SKM-1 (cell line): ENCODE measurements around the gene AIMP1.
"Not testable (repeated sequence)": the region's sequence is repeated elsewhere in the genome, so short reads cannot be mapped to it uniquely, and the experiment has no call there.

Experiments used
- DNase-seq: peaks from one replicate; lab custom pipeline; 2025; ENCODE audit not compliant: unreplicated experiment; lab: John Stamatoyannopoulos, UW

AIMP1 gene

DNA sequence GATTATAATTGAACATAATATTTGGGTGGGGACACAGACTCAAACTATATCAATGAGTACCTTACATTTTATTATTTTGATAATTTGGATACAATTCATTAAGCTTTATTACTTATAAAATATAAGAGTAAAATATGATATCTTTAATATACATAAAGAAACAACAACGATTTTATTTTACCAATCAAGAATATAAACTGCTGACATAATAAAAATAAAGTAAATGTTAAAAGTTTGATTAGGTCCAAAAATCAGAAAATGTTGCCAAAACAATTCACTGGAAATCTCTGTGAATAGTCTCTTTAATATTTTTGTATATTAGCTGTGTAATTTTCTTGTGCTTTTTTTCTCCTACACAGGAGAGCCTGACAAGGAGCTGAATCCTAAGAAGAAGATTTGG, 30.8 kb downstream of the AIMP1 start:
- DNase-seq, result no peak

DNA sequence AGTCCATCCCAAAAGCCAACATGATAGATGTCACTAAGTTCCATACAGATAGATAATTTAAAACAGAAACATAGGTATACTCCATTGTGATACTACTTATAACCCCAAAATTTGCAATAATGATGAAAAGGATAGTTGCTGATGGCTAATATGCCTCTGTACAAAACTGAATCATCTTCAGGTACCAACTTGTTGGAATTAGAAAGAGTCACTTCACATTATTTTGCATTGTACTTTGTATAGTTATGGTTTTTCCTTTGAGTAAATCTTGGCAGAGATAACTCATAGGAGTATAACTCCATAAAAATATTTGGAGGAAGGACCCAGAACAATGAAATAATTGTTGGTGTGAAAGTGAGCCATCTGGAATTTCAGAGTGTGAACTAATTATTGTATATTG, 34.7 kb downstream of the AIMP1 start:
- DNase-seq, result no peak

DNA sequence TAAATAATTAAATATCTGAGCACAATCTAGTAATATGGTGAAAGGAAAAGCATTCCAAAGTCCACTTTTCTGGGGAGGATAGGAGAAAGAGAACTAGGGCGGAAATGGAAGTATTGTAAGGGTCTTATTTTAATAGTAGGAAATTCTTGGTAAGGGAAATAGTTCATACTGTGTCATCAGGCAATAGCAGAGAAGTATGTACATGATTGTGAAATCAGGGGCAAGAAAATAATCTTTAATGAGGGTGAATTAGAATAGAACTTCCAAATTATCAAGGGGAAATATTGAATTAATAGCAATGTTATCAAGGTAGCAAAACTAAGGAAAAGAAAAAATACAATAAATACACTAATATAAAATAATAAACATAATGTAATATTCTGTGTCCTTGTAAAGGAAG, 37.4 kb downstream of the AIMP1 start:
- DNase-seq, result no peak

DNA sequence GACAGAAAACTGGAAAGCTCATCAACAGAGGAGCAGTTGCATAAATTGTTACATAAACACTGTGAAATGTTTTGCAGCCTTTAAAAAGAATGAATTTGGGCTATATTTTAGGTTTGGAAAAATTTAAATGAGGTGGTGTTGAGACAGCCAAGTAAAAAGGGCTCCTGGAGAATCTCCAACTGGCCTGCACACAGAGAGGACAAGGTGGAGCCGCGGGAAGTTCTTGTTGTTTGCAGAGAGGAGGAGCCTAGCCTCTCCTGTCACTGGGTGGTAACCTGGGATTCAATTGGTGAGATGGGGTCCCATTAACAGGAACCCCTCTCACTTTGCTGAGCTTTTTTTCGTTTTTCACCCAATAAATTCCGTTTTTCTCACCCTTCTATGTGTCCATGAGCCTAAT, 38.8 kb downstream of the AIMP1 start:
- DNase-seq, result no peak

DNA sequence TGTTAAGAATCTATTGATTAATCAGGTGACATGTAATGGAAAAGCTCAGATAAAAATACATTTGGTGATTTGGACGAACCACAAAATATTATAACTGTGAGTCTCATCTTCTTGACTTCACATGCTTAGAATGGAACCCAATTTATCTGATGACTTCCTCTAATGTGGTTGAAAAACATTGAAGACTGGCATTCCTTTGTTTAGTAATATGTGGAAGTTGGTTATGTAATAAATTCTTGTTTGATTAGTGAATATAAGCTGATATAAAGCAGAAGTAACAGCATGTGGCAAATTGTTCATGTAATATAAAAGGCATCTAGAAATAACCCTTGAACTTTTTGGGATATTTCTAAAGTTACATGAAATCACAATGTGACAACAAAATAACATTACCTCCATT, 42.5 kb downstream of the AIMP1 start:
- DNase-seq, result peak; percentile 3

DNA sequence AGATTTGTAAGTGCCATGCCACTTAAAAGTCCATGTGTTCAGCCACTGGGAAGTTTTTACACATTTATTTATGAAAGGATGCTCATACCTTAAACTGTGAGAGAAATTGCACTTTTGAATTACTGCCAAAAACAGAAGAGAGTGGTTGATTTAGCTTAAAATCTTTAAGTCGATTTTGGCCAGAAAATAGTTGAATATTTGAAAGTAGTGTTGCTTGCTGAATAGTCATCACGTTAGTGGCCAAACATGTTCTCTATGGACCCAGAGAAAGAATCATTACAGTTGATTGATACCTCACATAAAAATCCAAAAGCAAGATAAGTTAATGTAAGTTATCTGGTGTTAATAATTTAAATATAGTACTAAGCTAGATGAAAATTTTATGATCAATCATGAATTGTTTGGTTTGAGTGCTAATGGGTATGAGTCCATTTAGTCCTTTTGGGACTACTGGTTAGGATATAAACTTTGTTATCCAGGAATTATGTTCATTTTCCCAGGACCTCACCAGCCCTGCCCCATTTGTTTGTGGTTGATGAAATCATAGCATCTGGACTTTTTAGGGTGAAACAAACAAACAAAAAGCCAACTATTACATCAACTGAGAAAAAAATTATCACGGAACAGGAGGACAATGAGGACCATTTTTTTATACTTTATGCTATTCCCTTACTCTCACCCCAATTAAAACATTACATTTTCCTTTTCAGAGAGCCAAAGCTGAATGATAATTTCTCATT, 45.9 kb downstream of the AIMP1 start:
- DNase-seq, result no peak

DNA sequence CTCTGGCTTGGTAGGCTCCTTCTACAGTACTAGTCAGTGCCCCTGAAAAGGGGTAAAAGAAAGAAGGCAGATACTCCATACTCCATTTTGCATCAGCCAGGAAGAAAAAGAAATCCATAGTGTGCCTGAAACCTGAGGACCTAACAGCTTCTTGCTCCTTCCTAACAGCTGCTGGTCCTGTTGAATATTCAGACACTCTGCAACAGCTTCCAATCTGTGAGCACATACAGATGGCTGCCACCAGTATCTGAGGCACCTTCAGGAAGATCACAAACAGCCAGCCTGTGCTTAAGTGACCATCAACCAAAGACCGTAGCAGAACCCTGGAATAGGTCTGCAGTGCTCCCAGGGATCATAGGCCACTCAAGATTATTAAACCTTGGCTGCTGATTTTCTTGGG, 47.9 kb downstream of the AIMP1 start:
- no peak for DNase-seq

DNA sequence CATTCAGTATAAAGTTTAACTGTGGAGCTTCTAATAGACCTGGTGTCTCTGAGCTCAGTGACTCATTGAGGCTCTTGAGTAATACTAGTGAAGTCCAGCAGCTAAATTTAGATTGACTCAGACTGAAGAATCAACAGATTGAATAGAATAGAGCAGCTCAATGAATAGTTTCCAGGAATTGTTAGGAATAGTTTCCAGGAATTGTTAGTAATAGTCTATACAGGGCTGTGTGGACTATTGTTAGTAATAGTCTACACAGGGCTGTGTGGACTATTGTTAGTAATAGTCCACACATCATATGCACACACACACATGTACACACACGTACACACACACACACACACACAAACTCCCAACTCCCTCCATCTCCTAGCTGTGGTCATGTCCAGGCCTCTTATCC, 49.3 kb downstream of the AIMP1 start:
- DNase-seq, result peak; percentile 30

DNA sequence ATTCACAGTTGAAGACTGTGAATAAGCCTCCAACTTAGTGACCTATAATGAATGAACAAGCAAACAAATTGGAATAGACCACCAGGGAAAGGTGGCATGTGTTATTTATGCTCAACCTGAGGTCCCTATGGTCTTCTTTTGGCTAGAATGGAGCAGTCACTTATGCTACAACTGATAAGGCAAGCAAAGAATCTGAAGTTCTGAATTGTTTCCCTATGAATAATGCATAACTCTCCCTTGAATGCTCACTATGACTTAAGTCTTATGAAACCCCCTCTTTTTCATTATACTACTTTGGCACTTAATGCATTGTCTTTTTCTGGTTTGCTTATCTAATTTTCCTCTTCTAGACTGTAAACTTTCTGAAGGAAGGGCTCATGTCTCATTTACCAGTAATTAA, 49.7 kb downstream of the AIMP1 start:
- no peak for DNase-seq

DNA sequence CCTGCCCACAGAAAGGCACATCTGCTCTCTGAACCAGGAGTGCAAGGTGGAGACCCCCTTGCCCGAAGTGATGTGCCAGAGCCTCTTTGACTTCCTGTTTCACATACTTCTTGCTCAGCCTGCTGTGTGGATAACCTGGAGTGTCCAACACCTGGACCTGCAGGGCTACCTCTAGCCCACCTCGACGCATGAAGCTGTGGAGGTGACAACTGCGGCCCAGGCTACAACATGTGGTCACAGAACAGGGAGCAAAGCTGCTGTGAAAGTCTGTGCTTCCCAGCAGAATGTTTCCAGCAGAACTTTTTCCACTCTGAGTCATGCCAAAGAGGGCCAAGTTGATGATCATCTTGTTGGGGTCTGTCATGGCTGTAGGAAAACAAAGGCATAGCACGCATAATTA, 50.7 kb downstream of the AIMP1 start:
- DNase-seq, result no peak

DNA sequence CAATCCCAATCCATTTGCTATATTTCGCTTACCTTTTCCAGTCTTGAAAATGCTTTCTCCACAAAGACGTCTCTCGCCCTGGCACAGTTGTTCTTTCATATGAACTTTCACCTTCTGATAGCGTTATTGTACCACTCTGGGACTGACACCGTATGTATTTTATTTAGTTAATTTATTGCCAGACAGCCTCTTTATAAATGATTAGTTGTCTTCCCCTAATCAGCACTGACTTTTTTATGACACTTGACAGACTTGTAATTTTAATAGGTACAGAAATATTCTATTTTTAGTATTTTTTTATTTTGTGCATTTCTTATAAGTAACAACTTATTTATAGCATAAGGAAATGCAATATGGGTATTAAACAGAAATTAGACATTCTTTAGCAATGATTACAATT, 52.3 kb downstream of the AIMP1 start, which contains the start of gene GIMD1:
Gene GIMD1 (minus strand): TSS at position 101 of the 400 bp plus-strand sequence. CDS start 1,343 bp downstream, outside the sequence.
- no peak for DNase-seq

DNA sequence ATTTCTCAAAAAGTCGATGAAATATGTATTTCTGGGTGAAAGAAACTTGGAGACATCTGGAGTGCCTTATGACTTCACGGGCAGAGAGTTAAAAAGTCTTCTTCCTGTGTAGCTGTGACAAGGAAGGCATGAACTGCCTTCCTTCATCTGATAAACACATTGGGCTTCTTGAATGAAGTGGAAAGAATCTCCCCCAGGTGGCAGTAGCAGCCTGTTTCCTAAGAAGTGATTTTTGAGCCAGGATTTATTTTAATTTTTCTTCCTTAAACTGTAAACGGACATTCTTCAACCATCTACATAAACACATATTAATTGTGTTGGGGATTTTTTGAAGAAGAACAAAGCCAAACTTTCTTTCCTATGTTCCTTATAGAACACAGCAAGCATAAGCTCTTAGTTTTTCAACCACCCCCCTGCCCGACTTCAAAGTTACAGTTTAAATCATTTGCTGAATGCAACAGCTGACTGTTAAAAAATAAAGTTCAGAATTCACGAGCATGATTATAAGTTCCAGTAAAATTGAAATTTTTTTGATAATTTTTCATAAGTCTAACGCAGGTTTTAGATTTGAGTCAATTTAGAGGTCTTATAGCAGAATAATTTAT, 53.2 kb downstream of the AIMP1 start:
- DNase-seq, result peak; percentile 60

DNA sequence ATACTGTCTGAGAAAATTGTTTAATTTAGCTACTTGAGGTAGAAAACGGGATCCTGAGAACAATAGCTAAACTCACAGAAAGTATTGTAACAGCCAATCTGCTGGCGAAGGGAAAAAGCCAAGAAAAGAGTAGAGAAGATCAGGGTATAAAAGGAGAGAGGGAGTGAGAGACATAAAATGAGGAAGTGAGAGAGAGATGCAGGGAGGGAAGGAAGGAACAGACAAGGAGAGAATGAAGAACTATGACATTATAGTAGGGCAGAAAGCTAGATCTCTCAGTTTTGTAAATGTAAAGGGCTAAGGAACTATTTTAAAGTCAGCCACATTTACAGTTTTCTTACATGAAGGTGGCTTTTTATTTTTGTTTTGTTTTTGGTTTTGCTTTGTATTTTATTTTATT, 53.9 kb downstream of the AIMP1 start:
- DNase-seq, result peak; percentile 26

DNA sequence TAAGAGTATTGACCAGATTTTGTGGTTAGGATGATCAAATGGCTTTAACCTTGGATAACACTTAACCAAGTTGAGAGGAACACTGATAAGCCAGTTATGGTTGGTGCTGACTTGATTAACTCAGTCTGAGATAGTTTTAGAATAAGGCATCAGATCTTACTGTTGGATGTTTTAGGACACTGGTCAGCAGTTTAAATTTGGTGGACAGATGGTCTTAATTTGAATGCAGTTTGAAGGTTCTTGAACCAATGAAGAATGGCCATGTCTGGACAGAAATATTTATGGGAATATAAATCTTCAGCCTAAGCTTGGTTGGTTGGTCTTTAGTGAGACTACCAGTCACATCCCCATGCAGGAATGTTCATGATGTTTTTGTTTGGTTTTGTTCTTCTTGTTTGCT, 54.8 kb downstream of the AIMP1 start:
- DNase-seq, result no peak

DNA sequence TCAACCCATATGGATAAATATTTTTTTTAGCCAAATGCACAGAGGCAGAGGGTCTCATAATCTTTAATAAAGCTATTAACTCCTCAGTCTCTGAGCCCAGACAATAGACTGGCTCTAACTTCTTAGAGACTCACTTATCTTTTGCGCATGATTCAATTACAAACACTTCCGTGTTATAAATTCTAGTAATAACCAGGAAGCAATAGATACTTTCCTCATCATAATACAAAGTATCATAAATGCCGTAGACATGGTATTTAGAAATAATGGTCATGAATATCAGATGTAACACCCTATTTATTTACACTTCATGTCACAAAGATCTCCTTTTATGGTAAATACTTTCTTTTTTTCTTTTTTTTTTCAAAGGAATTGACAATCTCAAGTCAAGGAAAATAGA, 56.7 kb downstream of the AIMP1 start:
- DNase-seq, result no peak

DNA sequence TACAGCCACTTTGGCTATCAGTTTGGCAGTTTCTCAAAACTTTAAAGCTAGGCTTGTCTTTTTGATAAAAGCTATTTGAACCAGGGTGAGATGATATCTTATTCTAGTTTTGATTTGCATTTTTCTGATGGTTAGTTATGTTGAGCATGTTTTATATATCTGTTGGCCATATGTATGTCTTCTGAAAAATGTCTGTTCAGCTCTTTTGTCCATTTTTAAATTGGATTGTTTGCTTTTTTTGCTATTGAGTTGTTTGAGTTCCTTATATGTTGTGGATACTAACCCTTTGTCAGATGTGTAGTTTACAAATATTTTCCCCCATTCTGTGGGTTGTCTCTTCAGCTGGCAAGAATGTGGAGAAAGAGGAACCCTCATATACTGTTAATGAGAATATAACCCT, 63.8 kb downstream of the AIMP1 start:
- no peak for DNase-seq

DNA sequence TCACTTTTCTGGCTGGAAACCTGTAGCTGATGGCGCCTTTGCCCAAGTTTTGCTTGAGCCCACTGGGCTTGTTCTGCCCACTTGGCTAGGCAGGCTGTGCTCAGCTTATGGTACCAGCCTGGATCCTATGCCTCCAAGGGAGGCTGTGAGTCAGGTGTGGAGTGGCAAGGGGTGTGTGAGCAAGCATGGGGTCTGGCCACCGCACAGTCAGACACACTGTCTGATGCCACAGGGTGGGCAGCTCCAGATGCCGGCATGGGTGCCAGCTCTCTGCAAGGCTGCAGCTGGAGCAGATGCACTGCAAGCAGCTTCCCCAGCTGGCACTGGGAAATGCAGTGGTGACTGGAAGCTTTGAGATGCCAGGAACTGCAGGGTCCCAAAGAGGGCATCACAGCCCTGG, 68.5 kb downstream of the AIMP1 start:
- DNase-seq, result no peak

DNA sequence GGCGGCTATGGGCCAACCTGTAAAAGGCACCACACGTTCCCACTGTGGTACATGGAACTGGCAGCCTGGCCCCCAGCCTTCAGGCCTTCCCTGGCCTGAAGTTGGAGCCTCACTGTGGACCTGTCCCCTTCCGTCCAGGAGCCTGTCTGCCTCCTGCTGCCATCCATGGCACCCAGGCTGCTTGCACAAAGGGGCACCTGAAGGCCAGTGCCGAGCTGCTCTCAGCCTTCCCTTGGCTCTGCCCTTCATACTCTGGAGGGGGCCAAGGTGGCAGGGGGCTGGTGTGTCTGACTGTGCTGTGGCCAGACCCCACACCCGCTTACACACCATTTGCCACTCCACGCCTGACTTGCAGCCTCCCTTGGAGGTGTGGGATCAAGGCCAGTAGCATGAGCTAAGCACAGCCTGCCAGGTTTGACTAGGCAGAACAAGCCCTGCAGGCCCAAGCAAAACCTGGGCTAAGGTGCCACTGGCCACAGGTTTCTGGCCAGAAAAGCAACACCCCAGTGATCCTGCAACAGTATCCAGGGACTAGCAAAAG, 69.6 kb downstream of the AIMP1 start:
- no peak for DNase-seq

DNA sequence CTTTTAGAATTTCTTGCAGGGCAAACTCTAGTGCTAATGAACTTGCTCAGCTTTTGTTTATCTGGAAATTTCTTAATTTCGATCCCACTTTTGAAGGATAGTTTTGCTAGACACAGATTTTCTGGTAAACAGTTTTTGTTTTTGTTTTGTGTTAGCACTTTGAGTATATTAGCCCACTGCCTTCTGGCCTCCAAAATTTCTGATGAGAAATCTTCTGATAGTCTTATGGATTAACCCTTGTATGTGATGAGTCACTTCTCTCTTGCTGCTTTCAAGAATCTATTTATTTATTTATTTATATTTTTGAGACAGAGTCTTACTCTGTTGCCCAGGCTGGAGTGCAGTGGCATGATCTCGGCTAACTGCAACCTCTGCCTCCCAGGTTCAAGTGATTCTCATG, 79.2 kb downstream of the AIMP1 start:
- DNase-seq, result no peak

DNA sequence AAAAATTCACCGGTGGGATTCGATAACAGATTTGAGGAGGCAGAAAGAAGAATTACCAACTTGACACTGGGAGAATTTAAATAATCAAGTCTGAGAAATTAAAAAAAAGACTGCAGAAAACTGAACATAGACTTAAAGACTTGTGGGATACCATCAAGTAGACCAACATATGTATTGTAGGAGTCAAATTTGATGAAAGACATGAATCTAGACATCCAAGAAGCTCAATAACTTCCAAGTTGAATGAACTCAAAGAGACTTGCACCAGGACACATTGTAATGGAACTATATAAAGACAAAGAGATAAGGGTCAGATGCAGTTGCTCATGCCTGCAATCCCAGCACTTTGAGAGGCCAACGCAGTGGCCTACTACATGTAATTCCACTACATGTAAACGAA, 82.5 kb downstream of the AIMP1 start:
- DNase-seq, result not testable (repeated sequence)
